ENCODE measurements around the gene MAPKBP1. TPM values are rescaled to one million over a fixed set of nuclear protein-coding genes. Genes with fewer than 3 reads are reported as not detected.
A peak's percentile ranks its signal among the peaks of the same experiment; 100 is the strongest.
"Not testable (repeated sequence)": the region's sequence is repeated elsewhere in the genome, so short reads cannot be mapped to it uniquely, and the experiment has no call there.

The MAPKBP1 gene
- total and polyA plus RNA-seq, 7 experiments from 2014 or later: 3.0 to 44.7 (median 37.2) TPM

DNA sequence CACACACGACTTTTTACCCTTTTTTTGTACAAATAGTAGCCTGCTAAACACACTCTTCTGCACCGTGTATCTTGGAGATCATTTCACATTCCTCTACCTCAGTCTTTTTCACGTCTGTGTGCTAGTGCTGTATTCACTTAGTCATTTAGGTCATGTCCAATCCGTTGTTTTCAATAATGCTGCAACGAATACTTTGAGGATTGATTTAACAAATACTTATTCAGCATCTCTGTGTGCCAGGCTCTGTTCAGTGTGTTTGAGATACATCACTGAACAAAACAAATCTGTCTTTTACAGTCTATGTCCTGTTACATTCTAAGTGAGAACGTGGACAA lies 54.5 kb downstream of the MAPKBP1 start:
- intact Hi-C loops (cut with micrococcal nuclease): loop anchor here (1.0 to 5.0 kb wide), 11 partner anchors 42 to 426 kb away; partner anchors contain the start of genes MAPKBP1 (in 2 of the 2), NDUFAF1 (in 1 of the 2) and SPTBN5 (in 1 of the 2)
- H3K36me3 ChIP-seq (ENCODE audit: control insufficient read depth in 2 of 3, insufficient read depth in 3 of 3, low read length in 3 of 3): peaks cover 0 to 24% (median 0%) of the 10 kb centered on the region in 3 experiments
- H3K27me3 ChIP-seq (ENCODE audit: control insufficient read depth in 2 of 2, insufficient read depth in 2 of 2, low read length in 2 of 2): no peaks in the 10 kb centered on the region
- POLR2A ChIA-PET: interaction anchor here (0.7 to 2.9 kb wide), 4 partner anchors 24 to 442 kb away, joined by 3 to 16 read pairs (median 6); partner anchors contain the start of gene MAPKBP1
- H3K27ac ChIP-seq (ENCODE audit: low read depth, low read length): peak overlapping the region; percentile 94
- H3K9me3 ChIP-seq (ENCODE audit: control insufficient read depth in 2 of 3, low read length in 3 of 3): no peaks in the 10 kb centered on the region
- no peaks in the 10 kb centered on the region for H3K9me3 Mint-ChIP-seq
- H3K36me3 Mint-ChIP-seq: peaks cover 0 to 30% (median 4%) of the 10 kb centered on the region in 5 donors
- H3K27ac Mint-ChIP-seq: peak overlapping the region; percentile 78 to 96 (median 92)
- peak overlapping the region; percentile 99 for H3K4me3 ChIP-seq (ENCODE audit: low read length)
- H3K27me3 Mint-ChIP-seq: peaks cover 0 to 3% (median 0%) of the 10 kb centered on the region in 5 donors
- H3K4me3 Mint-ChIP-seq: peak overlapping the region; percentile 86 to 99 (median 96)
- H3K4me1 Mint-ChIP-seq: peaks cover 37 to 58% (median 55%) of the 10 kb centered on the region in 7 donors
- CTCF ChIA-PET: interaction anchor here (0.6 to 2.0 kb wide), 4 partner anchors 55 to 108 kb away, joined by 3 to 5 read pairs (median 4); no protein-coding TSS in a partner anchor
- peaks cover 26 to 38% of the 10 kb centered on the region in 2 donors for H3K4me1 ChIP-seq (ENCODE audit: control insufficient read depth in 2 of 2, insufficient read depth in 2 of 2, low read length in 2 of 2)
- DNase-seq (no peak), ATAC-seq (no peak)

DNA sequence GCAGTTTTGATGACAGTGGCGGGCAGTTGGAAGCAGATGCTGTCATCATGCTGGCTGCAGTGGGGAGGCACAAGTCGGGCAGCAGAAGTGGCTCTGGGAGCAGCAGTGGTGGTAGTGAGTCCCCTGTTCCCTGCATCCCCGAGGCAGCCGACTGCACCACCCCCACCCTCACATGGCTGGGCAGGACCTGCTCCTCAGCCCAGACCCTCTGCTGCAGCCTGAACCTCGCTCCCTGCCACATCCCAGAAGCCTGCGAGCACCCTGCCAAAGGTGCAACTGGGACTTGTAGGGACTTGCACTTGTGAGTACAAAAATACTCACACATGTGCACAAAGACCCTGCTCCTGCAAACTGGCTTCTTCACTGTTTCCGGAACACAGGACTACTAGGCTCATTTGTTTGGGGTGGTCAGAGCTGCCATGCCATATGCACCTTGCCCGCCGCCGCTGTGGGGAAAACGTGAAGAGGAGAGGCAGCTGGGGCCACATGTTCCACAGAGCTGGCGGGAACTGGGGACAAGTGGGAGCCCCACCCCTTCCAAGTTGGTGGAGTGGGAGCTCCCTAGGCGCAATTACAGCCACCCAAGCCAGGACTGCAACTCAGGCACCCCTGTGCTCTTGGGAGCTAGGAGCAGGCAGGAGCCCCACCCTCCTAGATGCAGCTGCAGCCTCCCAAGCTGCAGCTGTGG lies 55.8 kb downstream of the MAPKBP1 start:
- ChIA-PET CTCF (no interaction called here), POLR2A (interaction anchor here (1.5 kb wide), 1 partner anchor 41 kb away, joined by 3 read pairs; no protein-coding TSS in a partner anchor)
- Mint-ChIP-seq H3K36me3 (peaks cover 0 to 28% (median 4%) of the 10 kb centered on the region in 5 donors), H3K4me1 (peaks cover 45 to 68% (median 63%) of the 10 kb centered on the region in 7 donors), H3K27me3 (peaks cover 0 to 3% (median 0%) of the 10 kb centered on the region in 5 donors), H3K4me3 (peak overlapping the region in 6 of 10 donors; percentile 4 to 98 (median 68)), H3K27ac (peak overlapping the region in 1 of 9 donors; percentile 42), H3K9me3 (no peaks in the 10 kb centered on the region)
- H3K36me3 ChIP-seq (ENCODE audit: control insufficient read depth in 2 of 3, insufficient read depth in 3 of 3, low read length in 3 of 3): peaks cover 0 to 18% (median 0%) of the 10 kb centered on the region in 3 experiments
- H3K27me3 ChIP-seq (ENCODE audit: control insufficient read depth in 2 of 2, insufficient read depth in 2 of 2, low read length in 2 of 2): no peaks in the 10 kb centered on the region
- intact Hi-C loops (cut with micrococcal nuclease): loop anchor here (2.0 to 5.0 kb wide), 4 partner anchors 41 to 141 kb away; partner anchors contain the start of gene SPTBN5 (in 1 of the 2)
- no peak for DNase-seq
- no peak overlapping the region for H3K4me3 ChIP-seq (ENCODE audit: low read length)
- no peak overlapping the region for H3K27ac ChIP-seq (ENCODE audit: low read depth, low read length)
- H3K9me3 ChIP-seq (ENCODE audit: control insufficient read depth in 2 of 3, low read length in 3 of 3): no peaks in the 10 kb centered on the region
- peaks cover 26 to 38% of the 10 kb centered on the region in 2 donors for H3K4me1 ChIP-seq (ENCODE audit: control insufficient read depth in 2 of 2, insufficient read depth in 2 of 2, low read length in 2 of 2)
- ATAC-seq: no peak

DNA sequence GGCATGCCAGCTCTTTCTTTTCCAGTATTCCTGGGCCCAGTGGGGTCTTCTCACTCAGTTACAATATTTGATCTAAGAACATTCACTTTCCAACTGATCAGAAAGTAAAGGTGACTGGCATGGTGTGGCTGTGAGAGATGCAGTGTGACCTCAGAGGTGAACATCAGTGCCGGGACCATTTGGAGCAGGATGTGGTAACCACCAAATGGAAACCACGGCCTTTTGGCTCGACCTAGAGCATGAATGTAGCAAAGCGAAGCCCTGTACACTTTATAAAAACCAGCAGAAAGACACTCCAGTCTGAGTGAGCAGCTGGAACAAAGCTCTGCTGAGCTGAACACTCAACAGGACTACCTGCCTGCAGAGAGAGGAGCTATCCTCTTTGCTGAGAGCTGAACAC lies 57.0 kb downstream of the MAPKBP1 start:
- intact Hi-C loops (cut with micrococcal nuclease); ATAC-seq; H3K27me3 Mint-ChIP-seq; H3K9me3 Mint-ChIP-seq; H3K27me3 ChIP-seq (ENCODE audit: control insufficient read depth in 2 of 2, insufficient read depth in 2 of 2, low read length in 2 of 2); H3K27ac ChIP-seq (ENCODE audit: low read depth, low read length); H3K9me3 ChIP-seq (ENCODE audit: control insufficient read depth in 2 of 3, low read length in 3 of 3); H3K4me3 ChIP-seq (ENCODE audit: low read length): not testable (repeated sequence)
- ChIA-PET CTCF (interaction anchor here (0.6 to 1.7 kb wide), 6 partner anchors 20 to 106 kb away, joined by 3 to 6 read pairs (median 4); partner anchors contain the start of gene MAPKBP1), POLR2A (interaction anchor here (0.6 to 1.5 kb wide), 5 partner anchors 24 to 69 kb away, joined by 3 read pairs; no protein-coding TSS in a partner anchor)
- Mint-ChIP-seq H3K27ac (peak overlapping the region in 8 of 9 donors; percentile 11 to 88 (median 59)), H3K36me3 (peaks cover 0 to 28% (median 4%) of the 10 kb centered on the region in 5 donors), H3K4me1 (peaks cover 50 to 73% (median 63%) of the 10 kb centered on the region in 7 donors), H3K4me3 (peak overlapping the region; percentile 39 to 85 (median 58))
- peak in 6 of 9 donors; percentile 14 to 51 (median 30) for DNase-seq
- peaks cover 0 to 28% (median 0%) of the 10 kb centered on the region in 3 experiments for H3K36me3 ChIP-seq (ENCODE audit: control insufficient read depth in 2 of 3, insufficient read depth in 3 of 3, low read length in 3 of 3)
- peaks cover 26 to 38% of the 10 kb centered on the region in 2 donors for H3K4me1 ChIP-seq (ENCODE audit: control insufficient read depth in 2 of 2, insufficient read depth in 2 of 2, low read length in 2 of 2)

DNA sequence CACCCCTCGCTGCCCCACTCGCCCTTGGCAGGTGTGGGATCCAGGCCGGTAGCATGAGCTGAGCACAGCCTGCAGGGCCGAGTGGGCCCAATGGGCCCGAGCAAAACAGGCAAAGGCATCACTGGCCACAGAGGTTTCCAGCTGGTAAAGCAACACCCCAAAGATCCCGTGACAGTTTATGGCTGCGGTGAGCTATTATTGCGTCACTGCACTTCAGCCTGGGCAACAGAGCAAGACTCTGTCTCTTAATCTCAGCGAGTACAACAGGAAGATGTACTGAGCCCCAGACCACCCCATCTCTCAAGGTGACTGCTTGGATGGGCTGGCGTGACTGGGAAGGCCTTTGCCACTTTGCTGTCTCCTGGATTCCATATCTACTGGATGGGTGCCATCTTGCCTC lies 57.9 kb downstream of the MAPKBP1 start:
- Histone ChIP-seq H3K27me3 (ENCODE audit: control insufficient read depth in 2 of 2, insufficient read depth in 2 of 2, low read length in 2 of 2) (no peaks in the 10 kb centered on the region), H3K4me3 (ENCODE audit: low read length) (no peak overlapping the region), H3K9me3 (ENCODE audit: control insufficient read depth in 2 of 3, low read length in 3 of 3) (no peaks in the 10 kb centered on the region), H3K36me3 (ENCODE audit: control insufficient read depth in 2 of 3, insufficient read depth in 3 of 3, low read length in 3 of 3) (peaks cover 0 to 36% (median 0%) of the 10 kb centered on the region in 3 experiments), H3K27ac (ENCODE audit: low read depth, low read length) (no peak overlapping the region), H3K4me1 (ENCODE audit: control insufficient read depth in 2 of 2, insufficient read depth in 2 of 2, low read length in 2 of 2) (peaks cover 26 to 38% of the 10 kb centered on the region in 2 donors)
- no peaks in the 10 kb centered on the region for H3K27me3 Mint-ChIP-seq
- POLR2A ChIA-PET: interaction anchor here (0.8 to 1.1 kb wide), 3 partner anchors 9 to 68 kb away, joined by 3 read pairs; no protein-coding TSS in a partner anchor
- peak overlapping the region in 2 of 9 donors; percentile 19 to 56 for H3K27ac Mint-ChIP-seq
- peaks cover 46 to 71% (median 60%) of the 10 kb centered on the region in 7 donors for H3K4me1 Mint-ChIP-seq
- peak overlapping the region in 5 of 10 donors; percentile 32 to 64 (median 52) for H3K4me3 Mint-ChIP-seq
- DNase-seq: no peak
- intact Hi-C loops (cut with micrococcal nuclease): no loop called here
- CTCF ChIA-PET: interaction anchor here (0.6 to 1.7 kb wide), 7 partner anchors 15 to 105 kb away, joined by 3 to 6 read pairs (median 4); partner anchors contain the start of gene MAPKBP1
- ATAC-seq: no peak
- peaks cover 0 to 26% (median 4%) of the 10 kb centered on the region in 5 donors for H3K36me3 Mint-ChIP-seq
- H3K9me3 Mint-ChIP-seq: no peaks in the 10 kb centered on the region

GRCh38 chr15:41832875-41833274 lies 58.6 kb downstream of the MAPKBP1 start:
- ATAC-seq (no peak), DNase-seq (peak in 3 of 9 donors; percentile 18 to 27 (median 20))
- POLR2A ChIA-PET: no interaction called here
- CTCF ChIA-PET: interaction anchor here (1.3 to 1.7 kb wide), 2 partner anchors 59 to 104 kb away, joined by 5 to 6 read pairs; partner anchors contain the start of gene MAPKBP1
- H3K9me3 ChIP-seq (ENCODE audit: control insufficient read depth in 2 of 3, low read length in 3 of 3): no peaks in the 10 kb centered on the region
- H3K36me3 Mint-ChIP-seq: peaks cover 0 to 27% (median 5%) of the 10 kb centered on the region in 5 donors
- H3K27me3 Mint-ChIP-seq: no peaks in the 10 kb centered on the region
- no peak overlapping the region for H3K27ac ChIP-seq (ENCODE audit: low read depth, low read length)
- intact Hi-C loops (cut with micrococcal nuclease): no loop called here
- H3K9me3 Mint-ChIP-seq: no peaks in the 10 kb centered on the region
- peak overlapping the region in 5 of 9 donors; percentile 0 to 76 (median 19) for H3K27ac Mint-ChIP-seq
- peaks cover 26 to 38% of the 10 kb centered on the region in 2 donors for H3K4me1 ChIP-seq (ENCODE audit: control insufficient read depth in 2 of 2, insufficient read depth in 2 of 2, low read length in 2 of 2)
- H3K27me3 ChIP-seq (ENCODE audit: control insufficient read depth in 2 of 2, insufficient read depth in 2 of 2, low read length in 2 of 2): no peaks in the 10 kb centered on the region
- H3K4me1 Mint-ChIP-seq: peaks cover 46 to 72% (median 62%) of the 10 kb centered on the region in 7 donors
- peak overlapping the region in 7 of 10 donors; percentile 37 to 64 (median 45) for H3K4me3 Mint-ChIP-seq
- H3K4me3 ChIP-seq (ENCODE audit: low read length): no peak overlapping the region
- H3K36me3 ChIP-seq (ENCODE audit: control insufficient read depth in 2 of 3, insufficient read depth in 3 of 3, low read length in 3 of 3): peaks cover 0 to 38% (median 0%) of the 10 kb centered on the region in 3 experiments

GRCh38 chr15:41834096-41834495 lies 59.8 kb downstream of the MAPKBP1 start:
- intact Hi-C loops (cut with micrococcal nuclease): no loop called here
- Mint-ChIP-seq H3K4me3 (peak overlapping the region in 1 of 10 donors; percentile 67), H3K36me3 (peaks cover 0 to 21% (median 5%) of the 10 kb centered on the region in 5 donors), H3K9me3 (no peaks in the 10 kb centered on the region), H3K27ac (no peak overlapping the region), H3K27me3 (no peaks in the 10 kb centered on the region), H3K4me1 (peaks cover 41 to 64% (median 54%) of the 10 kb centered on the region in 7 donors)
- Histone ChIP-seq H3K27ac (ENCODE audit: low read depth, low read length) (no peak overlapping the region), H3K4me3 (ENCODE audit: low read length) (no peak overlapping the region), H3K9me3 (ENCODE audit: control insufficient read depth in 2 of 3, low read length in 3 of 3) (no peaks in the 10 kb centered on the region), H3K36me3 (ENCODE audit: control insufficient read depth in 2 of 3, insufficient read depth in 3 of 3, low read length in 3 of 3) (peaks cover 0 to 44% (median 0%) of the 10 kb centered on the region in 3 experiments), H3K27me3 (ENCODE audit: control insufficient read depth in 2 of 2, insufficient read depth in 2 of 2, low read length in 2 of 2) (no peaks in the 10 kb centered on the region), H3K4me1 (ENCODE audit: control insufficient read depth in 2 of 2, insufficient read depth in 2 of 2, low read length in 2 of 2) (peaks cover 20 to 31% of the 10 kb centered on the region in 2 donors)
- POLR2A ChIA-PET: no interaction called here
- DNase-seq: no peak
- ATAC-seq: no peak
- CTCF ChIA-PET: interaction anchor here (0.9 kb wide), 1 partner anchor 37 kb away, joined by 3 read pairs; no protein-coding TSS in a partner anchor

Measured in naive thymus-derived CD4-positive, alpha-beta T cell (primary cell).